ENCODE measurements around the gene SRSF3.
"Not testable (repeated sequence)": the region's sequence is repeated elsewhere in the genome, so short reads cannot be mapped to it uniquely, and the experiment has no call there.

SRSF3 gene

GRCh38 chr6:36571122-36572043 lies 22.8 kb upstream of the SRSF3 start:
- TF ChIP-seq, protein P1, sequence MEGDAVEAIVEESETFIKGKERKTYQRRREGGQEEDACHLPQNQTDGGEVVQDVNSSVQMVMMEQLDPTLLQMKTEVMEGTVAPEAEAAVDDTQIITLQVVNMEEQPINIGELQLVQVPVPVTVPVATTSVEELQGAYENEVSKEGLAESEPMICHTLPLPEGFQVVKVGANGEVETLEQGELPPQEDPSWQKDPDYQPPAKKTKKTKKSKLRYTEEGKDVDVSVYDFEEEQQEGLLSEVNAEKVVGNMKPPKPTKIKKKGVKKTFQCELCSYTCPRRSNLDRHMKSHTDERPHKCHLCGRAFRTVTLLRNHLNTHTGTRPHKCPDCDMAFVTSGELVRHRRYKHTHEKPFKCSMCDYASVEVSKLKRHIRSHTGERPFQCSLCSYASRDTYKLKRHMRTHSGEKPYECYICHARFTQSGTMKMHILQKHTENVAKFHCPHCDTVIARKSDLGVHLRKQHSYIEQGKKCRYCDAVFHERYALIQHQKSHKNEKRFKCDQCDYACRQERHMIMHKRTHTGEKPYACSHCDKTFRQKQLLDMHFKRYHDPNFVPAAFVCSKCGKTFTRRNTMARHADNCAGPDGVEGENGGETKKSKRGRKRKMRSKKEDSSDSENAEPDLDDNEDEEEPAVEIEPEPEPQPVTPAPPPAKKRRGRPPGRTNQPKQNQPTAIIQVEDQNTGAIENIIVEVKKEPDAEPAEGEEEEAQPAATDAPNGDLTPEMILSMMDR (IDR thresholded peaks at IDR 0.05; ENCODE audit: insufficient read depth, low read length, poor library complexity, severe bottlenecking): no peak
- no peak for TF ChIP-seq EZH2phosphoT487 (conservative IDR thresholded peaks at IDR 0.05; ENCODE audit: low read length)
- no peak overlapping the region for H2AFZ ChIP-seq (ENCODE audit: low read depth, low read length, severe bottlenecking)
- H3K9ac ChIP-seq (ENCODE audit: low read length): no peak overlapping the region
- H4K20me1 ChIP-seq (ENCODE audit: low read depth, low read length): no peaks in the 10 kb centered on the region
- H3F3A ChIP-seq (ENCODE audit: insufficient read depth): no peaks in the 10 kb centered on the region
- H3K4me2 ChIP-seq (ENCODE audit: low read depth, low read length, poor library complexity, severe bottlenecking): no peak overlapping the region
- H3K9me2 ChIP-seq (replicated peaks; ENCODE audit: insufficient read depth, low read length): no peaks in the 10 kb centered on the region
- H3K9me3 ChIP-seq (ENCODE audit: insufficient read depth, low read length): peaks cover 6% of the 10 kb centered on the region; the same call in 1 of the 2 replicates
- peaks cover 8% of the 10 kb centered on the region for H3K36me3 ChIP-seq (ENCODE audit: low read length)
- no peaks in the 10 kb centered on the region for H3K27me3 ChIP-seq (ENCODE audit: low read length)
- no peak overlapping the region for H3K4me3 ChIP-seq (ENCODE audit: insufficient read depth, low read length, poor library complexity, severe bottlenecking)
- H3K79me2 ChIP-seq (ENCODE audit: insufficient read depth, low read length): no peaks in the 10 kb centered on the region
- no peak overlapping the region for H3K27ac ChIP-seq (ENCODE audit: low read depth, low read length)

DNA sequence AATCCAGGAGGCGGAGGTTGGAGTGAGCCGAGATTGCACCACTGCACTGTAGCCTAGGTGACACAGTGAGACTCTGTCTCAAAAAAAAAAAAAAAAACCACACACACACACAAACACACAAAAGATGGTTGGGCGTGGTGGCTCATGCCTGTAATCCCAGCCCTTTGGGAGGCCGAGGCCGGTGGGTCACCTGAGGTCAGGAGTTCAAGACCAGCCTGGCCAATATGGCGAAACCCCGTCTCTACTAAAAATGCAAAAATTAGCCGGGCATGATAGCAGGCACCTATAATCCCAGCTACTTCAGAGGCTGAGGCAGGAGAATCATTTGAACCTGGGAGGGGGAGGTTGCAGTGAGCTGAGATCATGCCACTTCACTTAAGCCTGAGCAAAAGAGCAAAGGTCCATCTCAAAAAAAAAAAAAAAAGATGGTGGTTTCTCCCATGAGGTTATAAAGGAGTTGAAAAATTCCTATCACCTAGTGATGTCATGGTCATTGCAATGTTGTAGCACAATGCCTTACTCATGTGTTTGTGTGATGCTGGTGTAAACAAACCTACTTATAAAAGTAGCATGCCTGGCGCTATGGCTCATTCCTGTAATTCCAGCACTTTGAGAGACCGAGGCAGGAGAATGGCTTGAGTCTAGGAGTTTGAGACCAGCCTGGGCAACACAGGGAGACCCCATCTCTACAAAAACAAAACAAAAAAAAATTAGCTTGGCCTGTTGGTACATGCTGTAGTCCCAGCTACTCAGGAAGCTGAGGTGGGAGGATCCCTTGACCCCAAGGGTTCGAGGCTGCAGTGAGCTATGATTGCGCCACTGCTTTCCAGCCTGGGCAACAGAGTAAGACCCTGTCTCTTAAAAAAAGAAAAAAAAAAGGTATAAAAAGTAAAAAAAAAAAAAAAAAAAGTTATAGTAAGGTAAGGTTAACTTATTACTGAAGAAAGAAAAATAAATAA lies 21.5 kb upstream of the SRSF3 start:
- not testable (repeated sequence) for H3K4me3 ChIP-seq (ENCODE audit: insufficient read depth, low read length, poor library complexity, severe bottlenecking); H3F3A ChIP-seq (ENCODE audit: insufficient read depth); H3K9ac ChIP-seq (ENCODE audit: low read length); H3K4me2 ChIP-seq (ENCODE audit: low read depth, low read length, poor library complexity, severe bottlenecking); H3K27ac ChIP-seq (ENCODE audit: low read depth, low read length); H3K9me2 ChIP-seq (replicated peaks; ENCODE audit: insufficient read depth, low read length); H3K27me3 ChIP-seq (ENCODE audit: low read length); H3K9me3 ChIP-seq (ENCODE audit: insufficient read depth, low read length); H3K79me2 ChIP-seq (ENCODE audit: insufficient read depth, low read length); H2AFZ ChIP-seq (ENCODE audit: low read depth, low read length, severe bottlenecking); H4K20me1 ChIP-seq (ENCODE audit: low read depth, low read length); H3K36me3 ChIP-seq (ENCODE audit: low read length)

DNA sequence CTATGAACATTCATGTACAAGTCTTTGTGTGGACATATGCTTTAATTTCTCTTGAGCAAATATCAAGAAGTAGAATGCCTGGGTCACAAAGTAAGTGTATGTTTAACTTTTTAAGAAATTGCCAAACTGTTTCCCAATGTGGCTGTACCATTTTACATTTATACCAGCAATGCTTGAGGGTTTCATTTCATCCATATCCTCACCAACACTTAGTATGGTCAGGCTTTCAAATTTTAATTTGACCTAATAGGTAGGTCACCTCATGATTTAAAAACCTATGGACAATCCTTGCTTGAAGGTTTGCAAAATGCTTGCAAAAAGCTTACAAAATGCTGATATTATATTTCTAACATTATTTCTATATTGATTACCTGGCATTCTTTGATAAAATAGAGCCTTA lies 19.5 kb upstream of the SRSF3 start:
- Histone ChIP-seq H3K9me2 (replicated peaks; ENCODE audit: insufficient read depth, low read length) (no peaks in the 10 kb centered on the region), H3K27me3 (ENCODE audit: low read length) (no peaks in the 10 kb centered on the region), H2AFZ (ENCODE audit: low read depth, low read length, severe bottlenecking) (no peak overlapping the region), H3K9ac (ENCODE audit: low read length) (no peak overlapping the region), H3K36me3 (ENCODE audit: low read length) (peaks cover 8% of the 10 kb centered on the region), H3K27ac (ENCODE audit: low read depth, low read length) (no peak overlapping the region), H3K4me3 (ENCODE audit: insufficient read depth, low read length, poor library complexity, severe bottlenecking) (no peak overlapping the region), H3F3A (ENCODE audit: insufficient read depth) (no peaks in the 10 kb centered on the region; the same call in 1 of the 2 replicates), H3K9me3 (ENCODE audit: insufficient read depth, low read length) (peaks cover 6% of the 10 kb centered on the region; the same call in 1 of the 2 replicates), H4K20me1 (ENCODE audit: low read depth, low read length) (no peaks in the 10 kb centered on the region), H3K4me2 (ENCODE audit: low read depth, low read length, poor library complexity, severe bottlenecking) (no peak overlapping the region), H3K79me2 (ENCODE audit: insufficient read depth, low read length) (no peaks in the 10 kb centered on the region)
- no peak for TF ChIP-seq EZH2phosphoT487 (conservative IDR thresholded peaks at IDR 0.05; ENCODE audit: low read length)
- TF ChIP-seq, protein P1 (IDR thresholded peaks at IDR 0.05; ENCODE audit: insufficient read depth, low read length, poor library complexity, severe bottlenecking): no peak

All from SU-DHL-6 (cell line).